T-helper 1 cell (primary cell): Measurements from ENCODE around the gene LMNTD1.
"Not testable (repeated sequence)": the region's sequence is repeated elsewhere in the genome, so short reads cannot be mapped to it uniquely, and the experiment has no call there.

Experiments used
- DNase-seq, 5 donors: peaks; one replicate each; pipeline ENCODE4 v3.0.0-alpha.2; 2012 to 2020

The LMNTD1 gene

GRCh38 chr12:25426821-25427220, 126.3 kb downstream of the LMNTD1 start:
- DNase-seq = not testable (repeated sequence)
